Left lung (tissue), 10 donors: ENCODE results near the gene EPHB1. TPM values are rescaled to one million over a fixed set of nuclear protein-coding genes. Genes with fewer than 3 reads are reported as not detected.

ENCODE experiments used
- ATAC-seq: fragments of 200-7000 bp; cut with Tn5 transposase; one replicate; pipeline ENCODE4 v1.9.1; 2020; ENCODE audit warnings: moderate library complexity
- DNase-seq, 4 donors: peaks; one replicate each; pipeline ENCODE4 v3.0.0-alpha.2; 2013 to 2020
- H3K27ac ChIP-seq, 2 donors: fragments of 200-600 bp; sonication (generic) in 1 of 2; one replicate each; pipeline versions ENCODE4 v1.5.0 to v1.8.0; 2020 to 2021
- H3K27me3 ChIP-seq, 2 donors: fragments of 200-600 bp; sonication (generic) in 1 of 2; one replicate each; pipeline versions ENCODE4 v1.5.0 to v1.8.0; 2020 to 2021
- H3K36me3 ChIP-seq, 2 donors: fragments of 200-600 bp; sonication (generic) in 1 of 2; one replicate each; pipeline versions ENCODE4 v1.5.0 to v1.8.0; 2020 to 2021
- H3K4me1 ChIP-seq, 2 donors: fragments of 200-600 bp; one replicate each; pipeline ENCODE4 v1.8.0; 2021
- H3K4me3 ChIP-seq, 2 donors: fragments of 200-600 bp; sonication (generic) in 1 of 2; one replicate each; pipeline versions ENCODE4 v1.5.0 to v1.8.0; 2020 to 2021; ENCODE audit warnings: mild to moderate bottlenecking in 1 of 2
- H3K9me3 ChIP-seq, 2 donors: fragments of 200-600 bp; sonication (generic) in 1 of 2; one replicate each; pipeline versions ENCODE4 v1.5.0 to v1.8.0; 2020 to 2021
- intact Hi-C, 2 donors: fragments of 100-400 bp; cut with DNase I; formaldehyde crosslinking; loops; one replicate each; pipeline versions ENCODE4 v1.11.2 to v1.14.2; 2022
- polyA plus RNA-seq, 6 donors: library from polyadenylated mRNA; unstranded; fragments of 120-200 nt; gene quantifications; one replicate each; pipeline ENCODE4 v1.2.1, GENCODE V29; 2013; ENCODE audit not compliant: insufficient read length in 6 of 6
- total RNA-seq, 2 donors: library from RNA; stranded (reverse); fragmentation: NEBNext Ultra II Directional; extraction: Animal tissue kit (Norgen Biotek cat#: 25700); gene quantifications; one replicate each; pipeline ENCODE4 v1.2.1, GENCODE V29; 2021
- TF ChIP-seq, protein P1 (sequence below), 2 donors: fragments of 200-600 bp; sonication (generic) in 1 of 2; IDR thresholded peaks; one replicate each; pipeline versions ENCODE4 v1.5.0 to v1.8.0; 2021; ENCODE audit warnings: antibody characterized with exemption in 2 of 2
- donor health status: DM: no; HTN: yes; CAD: no.
- donor health status: DM: no; HTN: no; CAD: no.

Gene EPHB1
- total and polyA plus RNA-seq, 8 donors, result 1.1 to 4.3 (median 2.7) TPM

DNA sequence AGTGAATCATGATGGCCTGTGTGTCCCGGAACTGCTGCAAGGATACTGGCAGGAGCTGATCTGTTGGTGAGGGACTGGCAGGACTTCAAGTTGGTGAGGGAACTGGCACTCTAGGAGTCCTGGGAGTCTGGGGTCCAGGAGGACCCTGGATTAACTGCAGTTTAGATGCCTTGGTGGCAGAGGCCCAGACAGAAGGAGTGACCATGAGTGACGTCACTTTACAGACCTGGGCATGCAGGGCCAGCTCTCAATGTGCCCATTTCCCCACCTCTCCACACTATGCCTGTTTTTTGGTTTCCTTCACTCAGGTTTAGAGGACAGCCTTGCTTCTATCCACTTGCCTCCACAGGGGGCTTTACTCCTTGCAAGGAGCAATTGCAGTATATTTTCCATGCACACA lies 154.1 kb downstream of the EPHB1 start:
- Histone ChIP-seq H3K4me3 (no peak overlapping the region), H3K9me3 (peaks cover 0 to 9% of the 10 kb centered on the region in 2 donors), H3K27me3 (no peaks in the 10 kb centered on the region), H3K36me3 (no peaks in the 10 kb centered on the region), H3K27ac (no peak overlapping the region), H3K4me1 (no peaks in the 10 kb centered on the region)
- ATAC-seq (no peak), DNase-seq (no peak)
- TF ChIP-seq, protein P1, sequence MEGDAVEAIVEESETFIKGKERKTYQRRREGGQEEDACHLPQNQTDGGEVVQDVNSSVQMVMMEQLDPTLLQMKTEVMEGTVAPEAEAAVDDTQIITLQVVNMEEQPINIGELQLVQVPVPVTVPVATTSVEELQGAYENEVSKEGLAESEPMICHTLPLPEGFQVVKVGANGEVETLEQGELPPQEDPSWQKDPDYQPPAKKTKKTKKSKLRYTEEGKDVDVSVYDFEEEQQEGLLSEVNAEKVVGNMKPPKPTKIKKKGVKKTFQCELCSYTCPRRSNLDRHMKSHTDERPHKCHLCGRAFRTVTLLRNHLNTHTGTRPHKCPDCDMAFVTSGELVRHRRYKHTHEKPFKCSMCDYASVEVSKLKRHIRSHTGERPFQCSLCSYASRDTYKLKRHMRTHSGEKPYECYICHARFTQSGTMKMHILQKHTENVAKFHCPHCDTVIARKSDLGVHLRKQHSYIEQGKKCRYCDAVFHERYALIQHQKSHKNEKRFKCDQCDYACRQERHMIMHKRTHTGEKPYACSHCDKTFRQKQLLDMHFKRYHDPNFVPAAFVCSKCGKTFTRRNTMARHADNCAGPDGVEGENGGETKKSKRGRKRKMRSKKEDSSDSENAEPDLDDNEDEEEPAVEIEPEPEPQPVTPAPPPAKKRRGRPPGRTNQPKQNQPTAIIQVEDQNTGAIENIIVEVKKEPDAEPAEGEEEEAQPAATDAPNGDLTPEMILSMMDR (IDR thresholded peaks at IDR 0.05), result no peak
- intact Hi-C loops, result no loop called here

DNA sequence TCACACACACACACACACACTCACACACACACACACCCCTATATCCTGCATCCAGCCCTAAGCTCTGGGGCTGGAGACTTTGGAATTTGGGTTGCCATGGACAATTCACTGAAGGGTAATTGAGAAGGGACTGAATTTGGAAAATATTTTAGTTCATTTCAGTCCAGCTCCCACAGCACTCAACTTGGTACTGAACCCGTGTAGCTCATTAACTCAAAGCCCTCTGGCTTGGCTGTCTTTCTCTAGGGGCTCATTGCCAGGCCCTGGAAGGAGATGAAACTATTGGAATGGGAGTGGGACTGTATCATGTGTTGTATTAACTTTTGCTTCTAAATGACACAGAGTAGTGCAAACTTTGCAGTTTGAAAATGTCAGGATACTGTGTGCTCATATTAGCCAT lies 157.3 kb downstream of the EPHB1 start:
- Histone ChIP-seq H3K36me3 (no peaks in the 10 kb centered on the region), H3K27ac (no peak overlapping the region), H3K27me3 (no peaks in the 10 kb centered on the region), H3K4me3 (no peak overlapping the region), H3K9me3 (peaks cover 0 to 9% of the 10 kb centered on the region in 2 donors), H3K4me1 (no peaks in the 10 kb centered on the region)
- DNase-seq (no peak), ATAC-seq (no peak)
- intact Hi-C loops, result no loop called here
- TF ChIP-seq, protein P1 (IDR thresholded peaks at IDR 0.05), result no peak

DNA sequence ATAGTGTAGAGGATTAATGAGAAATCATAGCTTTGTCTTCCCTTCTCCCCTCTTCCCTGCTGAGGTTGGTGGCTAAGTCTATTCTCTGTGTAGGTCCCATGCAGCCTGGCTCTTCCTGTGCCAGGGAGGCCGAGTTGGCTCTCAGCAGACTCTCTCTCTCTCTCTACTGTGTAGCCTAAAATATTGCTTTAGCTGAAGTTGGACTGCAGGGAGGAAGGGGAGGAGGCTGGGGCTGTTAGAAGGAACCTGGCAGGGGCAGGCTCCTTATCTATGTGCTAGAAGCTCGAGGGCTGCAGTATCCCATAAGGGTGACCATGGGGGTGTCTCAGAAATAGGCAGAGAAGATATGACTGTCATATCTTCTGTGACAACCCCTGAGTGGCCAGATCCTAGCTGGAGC lies 160.8 kb downstream of the EPHB1 start:
- TF ChIP-seq, protein P1 (IDR thresholded peaks at IDR 0.05), result no peak
- intact Hi-C loops, result no loop called here
- Histone ChIP-seq H3K4me1 (no peaks in the 10 kb centered on the region), H3K4me3 (no peak overlapping the region), H3K36me3 (no peaks in the 10 kb centered on the region), H3K27ac (no peak overlapping the region), H3K27me3 (no peaks in the 10 kb centered on the region), H3K9me3 (peaks cover 0 to 9% of the 10 kb centered on the region in 2 donors)
- ATAC-seq, result no peak
- no peak for DNase-seq

DNA sequence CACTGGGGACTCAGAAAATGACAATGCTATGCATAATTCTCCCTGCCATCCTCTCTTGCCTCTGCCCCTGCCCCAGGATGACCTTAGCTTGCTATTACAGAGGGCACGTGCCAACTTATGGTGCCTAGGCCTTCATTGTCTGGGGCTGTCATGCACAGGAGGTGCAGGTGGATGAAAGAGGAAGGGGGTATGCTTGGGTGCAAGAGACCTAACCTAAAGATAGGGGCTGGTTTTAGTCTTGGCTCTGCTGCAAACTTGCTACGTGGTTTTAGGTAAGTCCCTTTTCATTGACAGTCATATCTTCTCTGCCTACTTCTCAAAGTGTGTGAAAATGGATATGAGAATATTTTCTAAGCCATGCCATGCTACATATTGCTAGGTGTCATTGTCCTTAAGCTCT lies 161.3 kb downstream of the EPHB1 start:
- peaks cover 0 to 4% of the 10 kb centered on the region in 2 donors for H3K9me3 ChIP-seq
- ATAC-seq (no peak), DNase-seq (no peak)
- no peak overlapping the region for H3K27ac ChIP-seq
- H3K4me1 ChIP-seq, result no peaks in the 10 kb centered on the region
- TF ChIP-seq, protein P1 (IDR thresholded peaks at IDR 0.05), result no peak
- H3K27me3 ChIP-seq, result no peaks in the 10 kb centered on the region
- no peak overlapping the region for H3K4me3 ChIP-seq
- no peaks in the 10 kb centered on the region for H3K36me3 ChIP-seq
- intact Hi-C loops, result no loop called here

DNA sequence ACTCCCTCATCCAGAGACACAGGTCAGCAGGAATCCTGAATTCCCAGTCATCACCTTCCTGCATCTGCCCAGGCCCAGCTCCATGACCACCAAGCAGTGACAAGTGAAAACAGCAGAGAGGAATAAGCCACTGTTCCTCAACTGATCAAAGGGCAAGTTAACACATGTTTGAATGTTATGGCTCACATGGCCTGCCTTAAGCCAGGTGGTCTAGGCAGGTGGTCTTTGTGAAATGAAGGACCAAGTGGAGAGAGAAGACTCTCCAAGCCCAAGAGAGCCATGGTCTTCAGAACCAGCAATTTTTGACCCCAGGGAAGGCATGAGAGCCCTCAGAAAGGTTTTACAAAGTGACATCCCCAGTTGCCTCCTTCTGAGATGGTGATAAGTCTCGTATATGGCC lies 161.8 kb downstream of the EPHB1 start:
- H3K9me3 ChIP-seq, result peaks cover 0 to 2% of the 10 kb centered on the region in 2 donors
- H3K4me1 ChIP-seq, result no peaks in the 10 kb centered on the region
- DNase-seq, result no peak
- ATAC-seq, result no peak
- no peak overlapping the region for H3K4me3 ChIP-seq
- TF ChIP-seq, protein P1 (IDR thresholded peaks at IDR 0.05), result no peak
- H3K27me3 ChIP-seq, result no peaks in the 10 kb centered on the region
- no peaks in the 10 kb centered on the region for H3K36me3 ChIP-seq
- intact Hi-C loops, result no loop called here
- no peak overlapping the region for H3K27ac ChIP-seq
